Gastroesophageal sphincter (tissue), 3 donors: ENCODE data around the gene RNLS.

Source experiments
- CTCF ChIP-seq, 4 experiments: fragments of 200-600 bp in 2 of 4; fragments of 450-650 bp in 2 of 4; sonication (generic) in 1 of 4; IDR thresholded peaks; one replicate each; pipeline ENCODE4 v1.5.1; 2017 to 2019; ENCODE audit warnings: antibody characterized with exemption in 4 of 4, mild to moderate bottlenecking in 2 of 4, moderate library complexity in 2 of 4
- POLR2A ChIP-seq, 2 donors: fragments of 450-650 bp; IDR thresholded peaks; one replicate each; pipeline ENCODE4 v1.6.1; 2017; ENCODE audit warnings: antibody characterized with exemption in 2 of 2, mild to moderate bottlenecking in 2 of 2, moderate library complexity in 1 of 2

- TF ChIP-seq CTCF (IDR thresholded peaks at IDR 0.05): no peak
- no peak for TF ChIP-seq POLR2A (IDR thresholded peaks at IDR 0.05)
These were observed 355.0 kb downstream of the RNLS start for GRCh38 chr10:88228130-88228529.
